Left renal cortex interstitium (tissue), 4 donors: ENCODE measurements around the gene SRL. TPM values are rescaled to one million over a fixed set of nuclear protein-coding genes. Genes with fewer than 3 reads are reported as not detected.
"Not testable (repeated sequence)": the region's sequence is repeated elsewhere in the genome, so short reads cannot be mapped to it uniquely, and the experiment has no call there.

ENCODE experiments used
- DNase-seq, 4 donors: peaks; one replicate each; pipeline ENCODE4 v3.0.0-alpha.2; 2013; ENCODE audit warnings: low read depth in 4 of 4, low spot score in 2 of 4, missing footprints in 1 of 4
- polyA plus RNA-seq, 4 donors: library from polyadenylated mRNA; unstranded; fragments of 120-200 nt; gene quantifications; one replicate each; pipeline ENCODE4 v1.2.1, GENCODE V29; 2013; ENCODE audit not compliant: insufficient read length in 4 of 4

The SRL gene
- polyA plus RNA-seq, 4 donors, result 0.88 to 1.6 (median 1.1) TPM

DNA sequence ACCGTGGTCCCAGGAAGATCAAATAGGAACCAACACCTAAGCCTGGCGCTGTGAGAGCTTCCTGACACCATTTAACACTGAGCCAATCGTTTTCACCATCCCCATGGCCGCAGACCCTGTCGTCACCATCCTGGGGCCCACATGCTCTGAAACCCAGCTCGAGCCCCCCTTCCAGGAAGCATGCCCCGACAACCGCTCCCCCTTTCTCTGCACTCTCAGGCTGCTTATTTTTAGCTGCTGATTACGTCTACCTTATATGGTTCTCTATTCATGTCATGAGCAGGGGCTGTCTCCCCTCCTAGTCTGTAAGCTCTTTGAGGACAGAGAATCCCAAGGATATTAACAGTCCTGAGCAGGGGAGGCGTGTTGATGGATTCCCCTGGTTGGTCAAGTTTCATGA lies 10.5 kb downstream of the SRL start:
- no peak for DNase-seq

DNA sequence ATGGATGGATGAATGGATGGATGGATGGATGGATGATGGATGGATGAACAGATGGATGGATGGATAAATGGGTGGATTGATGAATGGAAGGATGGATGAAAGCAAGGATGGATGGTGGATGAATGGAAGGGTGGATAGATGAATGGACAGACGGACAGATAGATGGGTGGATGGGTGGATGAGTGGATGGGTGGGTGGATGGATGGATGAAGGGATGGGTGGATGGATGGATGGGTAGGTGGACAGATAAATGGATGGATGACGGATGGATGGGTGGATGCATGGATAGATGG lies 14.9 kb downstream of the SRL start:
- DNase-seq, result no peak

DNA sequence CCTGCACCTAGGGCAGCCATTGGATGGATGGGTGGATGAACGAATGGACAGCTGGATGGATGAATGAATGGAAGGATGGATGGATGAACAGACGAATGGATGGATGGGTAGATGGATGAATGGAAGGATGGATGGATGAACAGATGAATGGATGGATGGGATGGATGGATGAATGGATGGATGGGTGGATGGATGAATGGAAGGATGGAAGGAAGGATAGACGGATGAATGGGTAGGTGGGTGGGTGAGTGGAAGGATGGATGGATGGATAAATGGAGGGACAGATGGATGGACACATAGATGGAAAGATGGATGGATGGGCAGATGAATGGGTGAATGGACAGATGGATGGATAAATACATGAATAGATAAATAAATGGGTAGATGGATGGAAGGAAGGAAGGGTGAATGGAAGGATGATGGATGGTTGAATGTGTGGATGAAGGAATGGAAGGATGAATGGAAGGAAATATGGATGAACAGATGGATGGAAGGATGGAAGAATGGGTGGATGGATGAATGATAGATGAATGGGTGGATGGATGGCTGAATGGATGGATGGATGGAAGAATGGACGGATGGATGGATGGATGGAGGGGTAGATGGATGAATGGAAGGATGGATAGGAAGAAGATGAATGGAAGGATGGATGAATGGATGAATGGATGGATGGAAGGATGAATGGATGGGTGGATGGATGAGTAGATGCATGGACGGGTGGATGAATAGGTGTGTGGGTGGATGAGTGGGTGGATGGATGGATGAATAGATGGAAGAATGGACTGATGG lies 15.4 kb downstream of the SRL start:
- no peak for DNase-seq

DNA sequence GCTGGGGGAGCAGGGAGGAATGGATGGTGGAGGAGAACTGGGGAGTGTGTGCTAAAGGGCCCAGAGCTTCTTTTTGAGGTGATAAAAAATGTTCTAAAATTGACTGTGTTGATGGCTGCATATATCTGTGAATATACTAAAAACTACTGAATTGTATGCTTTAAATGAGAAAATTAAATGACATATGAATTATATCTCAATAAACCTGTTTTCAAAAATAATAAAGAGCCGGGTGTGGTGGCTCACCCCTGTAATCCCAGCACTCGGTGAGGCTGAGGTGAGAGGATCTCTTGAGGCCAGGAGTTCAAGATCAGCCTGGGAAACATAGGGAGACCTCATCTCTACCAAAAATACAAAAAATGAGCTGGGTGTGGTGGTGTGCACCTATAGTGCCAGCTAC lies 16.8 kb downstream of the SRL start:
- no peak for DNase-seq

DNA sequence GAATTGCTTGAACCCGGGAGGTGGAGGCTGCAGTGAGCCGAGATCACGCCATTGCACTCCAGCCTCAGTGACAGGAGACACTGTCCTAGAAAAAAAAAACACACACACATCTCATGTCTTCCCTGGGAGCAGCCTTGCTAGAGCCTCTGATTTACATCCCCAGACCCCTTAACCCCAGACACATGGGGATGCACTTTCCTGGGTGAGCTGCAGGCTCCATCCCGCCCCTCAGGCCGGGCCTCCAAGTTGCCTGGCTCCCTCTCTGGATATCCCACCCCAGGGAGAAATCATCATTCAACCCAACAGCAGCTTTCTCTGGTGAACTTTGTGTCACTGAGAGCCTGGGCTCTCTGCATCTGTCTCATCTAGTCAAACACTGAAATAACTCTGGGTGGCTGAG lies 21.5 kb downstream of the SRL start:
- DNase-seq, result no peak

DNA sequence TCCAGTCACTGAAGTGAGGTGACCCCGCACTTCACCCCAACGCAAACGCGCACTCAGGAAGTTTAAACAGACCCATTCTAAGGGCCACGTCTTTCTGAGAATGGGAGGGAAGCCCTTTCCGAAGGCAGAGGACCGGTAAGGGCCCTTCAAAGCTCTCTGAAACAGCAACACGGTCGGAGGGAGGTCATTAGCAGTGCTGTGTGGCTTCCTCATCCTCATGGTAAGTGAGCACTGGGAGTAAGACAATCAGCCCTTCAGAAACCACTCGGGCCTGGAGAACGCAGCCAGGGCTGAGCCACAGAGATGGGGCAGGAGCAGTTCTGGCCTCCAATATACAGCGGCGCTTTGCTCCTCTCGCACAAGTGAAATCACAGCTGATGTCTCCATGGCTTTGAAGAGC lies 23.7 kb downstream of the SRL start:
- DNase-seq, result no peak

DNA sequence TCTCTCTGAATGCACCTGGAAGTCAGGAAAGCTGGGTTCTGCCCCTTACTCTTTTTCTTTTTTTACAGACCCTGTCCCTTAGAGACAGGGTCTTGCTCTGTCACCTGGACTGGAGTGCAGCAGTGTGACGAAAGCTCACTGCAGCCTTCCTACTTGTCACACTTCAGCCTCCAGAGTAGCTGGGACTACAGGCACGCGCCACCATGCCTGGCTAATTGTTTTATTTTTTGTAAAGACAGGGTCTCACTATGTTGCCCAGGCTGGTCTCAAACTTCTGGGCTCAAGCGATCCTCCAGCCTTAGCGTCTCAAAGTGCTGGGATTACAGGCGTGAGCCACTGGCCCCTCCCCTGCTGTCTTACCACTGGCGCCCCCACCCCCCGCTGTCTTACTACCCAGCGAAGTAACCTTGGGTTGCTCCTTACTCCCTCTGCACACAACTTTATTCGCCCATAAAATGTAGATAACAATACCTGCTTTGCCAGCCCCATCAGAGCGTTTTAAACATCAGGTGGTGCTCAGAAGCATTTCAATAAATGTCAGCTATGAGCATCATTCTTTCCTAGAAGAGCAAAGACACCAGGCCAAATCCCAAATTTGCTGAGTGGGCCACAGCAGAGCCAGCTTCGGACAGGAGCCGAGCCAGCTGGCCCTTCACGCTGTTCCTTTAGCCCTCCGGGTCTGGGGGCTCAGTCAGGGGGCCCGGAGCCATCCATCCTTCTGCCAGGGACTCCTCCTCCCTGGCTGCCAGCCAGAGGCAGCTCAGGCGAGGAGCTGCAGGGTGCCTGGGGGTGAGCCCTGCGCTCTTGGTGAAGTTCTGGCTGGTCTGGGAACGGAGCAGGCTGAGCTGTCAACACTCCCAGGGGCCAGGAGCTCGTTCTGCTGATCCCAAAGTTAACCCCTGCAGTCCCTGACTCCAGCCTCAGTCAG lies 24.4 kb downstream of the SRL start:
- DNase-seq, result no peak

DNA sequence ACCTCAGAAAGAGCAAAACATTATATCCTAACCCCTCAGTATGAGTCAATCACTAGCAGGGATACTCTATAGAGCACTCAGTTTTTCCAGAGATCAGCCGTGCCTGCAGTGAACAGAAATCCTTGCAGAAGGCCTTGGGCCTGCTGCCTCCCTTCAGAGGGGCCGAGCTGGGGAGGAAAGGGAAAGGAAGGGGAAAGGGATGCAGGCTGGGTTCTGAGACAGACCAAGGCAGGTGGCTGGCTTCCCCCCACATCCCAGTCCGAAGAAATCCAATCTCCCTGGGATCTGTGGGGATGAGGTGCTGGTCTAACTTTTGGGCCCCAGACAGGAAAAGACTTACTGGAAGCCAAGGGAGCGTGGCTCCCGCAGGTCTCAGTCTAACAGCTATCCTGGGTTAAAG lies 25.3 kb downstream of the SRL start:
- no peak for DNase-seq

DNA sequence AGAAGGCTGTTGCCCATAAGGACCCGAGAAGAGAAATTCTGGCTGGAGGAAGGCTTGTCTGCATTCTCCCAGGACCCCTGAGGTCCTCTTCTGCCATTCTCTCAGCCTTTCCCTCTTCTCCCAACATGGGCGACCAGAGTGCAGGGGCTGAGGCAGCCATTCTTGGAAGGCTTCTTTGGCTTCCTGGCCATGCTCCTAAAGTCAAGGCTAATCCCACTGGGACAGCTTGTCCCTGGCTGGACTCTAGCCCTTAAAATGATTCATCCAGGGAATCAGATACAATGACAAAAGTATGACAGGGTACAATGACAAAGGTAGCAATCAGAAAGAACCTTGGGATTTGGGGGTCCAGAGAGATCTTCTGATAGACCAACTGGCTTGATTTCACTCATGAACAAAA lies 26.8 kb downstream of the SRL start:
- DNase-seq, result no peak

DNA sequence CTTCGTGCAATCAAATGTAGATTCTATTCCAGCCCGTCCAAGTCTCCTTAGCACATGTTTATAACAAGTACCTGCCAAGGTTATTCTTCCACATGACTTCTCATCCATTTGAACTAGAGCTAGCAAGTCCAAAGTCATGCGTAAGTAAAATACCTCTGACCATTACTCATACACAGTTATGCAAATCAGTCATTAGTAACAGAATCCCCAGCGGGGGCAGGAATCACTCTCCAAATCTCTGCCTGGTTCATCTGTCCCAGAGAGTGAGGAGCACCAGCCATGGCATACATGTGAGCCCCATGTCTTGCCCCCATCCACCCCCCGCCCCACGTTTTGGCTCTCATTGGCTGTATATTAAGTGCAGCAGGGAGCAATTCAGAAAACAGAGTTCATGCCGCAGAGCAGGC lies 27.7 kb downstream of the SRL start:
- DNase-seq, result peak in 1 of 4 donors; percentile 19

DNA sequence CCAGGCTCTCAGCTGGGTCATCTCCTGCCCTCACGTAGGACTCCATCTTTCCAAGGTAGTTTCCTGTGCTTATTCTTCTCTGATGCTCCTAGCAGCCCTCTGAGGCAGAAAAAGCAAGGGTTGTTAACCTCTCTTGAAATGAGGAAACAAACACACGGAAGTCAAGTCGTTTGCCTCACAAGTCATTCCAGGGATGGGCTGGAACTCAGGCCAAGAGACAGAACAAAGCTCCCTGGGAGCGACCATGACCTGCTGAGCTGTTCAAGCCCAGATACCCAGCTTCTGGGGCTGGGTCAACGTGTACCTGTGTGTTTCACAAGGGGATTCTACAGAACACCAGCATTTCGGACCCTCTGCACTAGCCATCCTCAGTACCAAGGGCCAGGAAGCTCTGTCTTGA lies 28.1 kb downstream of the SRL start:
- no peak for DNase-seq

DNA sequence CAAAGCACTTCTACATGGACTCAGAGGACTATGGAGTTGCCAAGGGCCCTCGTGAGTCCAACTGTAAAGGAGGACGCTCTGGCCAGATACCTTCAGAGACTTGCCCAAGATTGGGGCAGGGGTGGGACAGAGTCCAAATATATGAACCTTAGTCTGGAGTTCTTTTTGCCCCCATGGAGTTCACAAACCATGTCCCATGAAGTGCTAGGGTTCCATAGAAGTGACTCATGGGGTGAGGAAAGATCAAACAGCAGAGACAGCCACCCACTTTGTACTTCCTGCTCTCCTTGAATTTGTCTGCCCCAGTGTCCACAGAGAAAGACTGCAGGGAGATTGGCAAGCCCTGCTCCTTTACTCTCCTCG lies 29.0 kb downstream of the SRL start:
- DNase-seq, result no peak

DNA sequence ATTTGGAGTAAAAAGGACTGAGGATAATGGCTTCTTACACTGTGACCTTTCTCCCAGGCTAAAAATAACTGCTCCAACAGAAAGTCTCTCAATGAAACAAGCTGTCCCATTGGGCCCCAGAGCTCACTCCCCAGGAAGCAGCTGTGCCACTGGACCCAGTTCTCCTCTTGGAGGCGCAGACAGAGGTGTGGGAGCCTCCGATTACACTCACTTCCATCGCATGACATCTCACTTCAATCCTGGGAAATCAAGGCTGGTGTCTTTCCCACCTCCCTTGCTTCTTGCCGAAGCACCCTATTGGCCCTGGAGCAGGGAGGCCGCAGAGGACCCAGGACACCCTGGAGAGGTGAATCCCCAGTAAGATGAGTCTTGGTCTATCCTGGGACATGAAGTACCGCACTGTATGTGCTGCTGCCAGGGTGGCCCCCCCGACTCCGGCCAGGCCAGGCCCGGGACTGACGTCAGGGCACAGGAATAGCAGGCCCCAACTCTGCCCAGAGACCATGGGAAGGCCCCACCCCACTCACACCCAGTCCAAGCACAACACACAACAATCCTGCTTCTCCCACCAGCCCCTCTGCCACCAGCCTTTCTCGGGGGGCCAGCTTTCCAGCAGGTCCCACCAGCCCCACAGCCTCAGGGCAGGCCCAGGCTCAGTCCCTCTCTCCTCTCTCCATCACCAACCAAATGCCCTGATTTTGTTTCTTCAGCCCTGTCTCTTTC lies 29.5 kb downstream of the SRL start:
- DNase-seq, result no peak

DNA sequence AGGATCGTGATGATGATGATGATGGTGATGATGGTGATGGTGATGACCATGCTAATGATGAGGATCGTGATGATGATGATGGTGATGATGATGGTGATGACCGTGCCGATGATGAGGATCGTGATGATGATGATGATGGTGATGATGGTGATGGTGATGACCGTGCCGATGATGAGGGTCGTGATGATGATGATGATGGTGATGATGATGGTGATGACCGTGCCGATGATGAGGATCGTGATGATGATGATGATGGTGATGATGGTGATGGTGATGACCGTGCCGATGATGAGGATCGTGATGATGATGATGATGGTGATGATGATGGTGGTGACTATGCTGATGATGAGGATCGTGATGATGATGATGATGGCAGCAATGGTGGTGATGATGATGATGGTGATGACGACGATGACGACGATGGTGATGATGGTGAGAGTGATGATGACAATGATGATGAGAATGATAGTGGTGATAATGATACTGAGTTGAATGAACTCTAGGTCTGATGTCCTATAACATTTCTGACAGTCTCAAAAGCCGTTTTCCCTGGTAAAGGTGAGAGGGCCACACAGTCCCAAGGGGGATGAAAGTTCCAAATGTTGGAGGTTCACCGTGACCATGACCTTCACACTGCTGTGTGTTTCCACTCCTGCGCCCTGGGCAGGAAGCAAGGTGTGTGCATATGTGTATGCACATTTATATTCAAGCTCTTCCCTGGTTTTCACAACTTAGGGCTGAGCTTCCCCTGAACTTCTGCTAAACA lies 30.3 kb downstream of the SRL start:
- not testable (repeated sequence) for DNase-seq

DNA sequence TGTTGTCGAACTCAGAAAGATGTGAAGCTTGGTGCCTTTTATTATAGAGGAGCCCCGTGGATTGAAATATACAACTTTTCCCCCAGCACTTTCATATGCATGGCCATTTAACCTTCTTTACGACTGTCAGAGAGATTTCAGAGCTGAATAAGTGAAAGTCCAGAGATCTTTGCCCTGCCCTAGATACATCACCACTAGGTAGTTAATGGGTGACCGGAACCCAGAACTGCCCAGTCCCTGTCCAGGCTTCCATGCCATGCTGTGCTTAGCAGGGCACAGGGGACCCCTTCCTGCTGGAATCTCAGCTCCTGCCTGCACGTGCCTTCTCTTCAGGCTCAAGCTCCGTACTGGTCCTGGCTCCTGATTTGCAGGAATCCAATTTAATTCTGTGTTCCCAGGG lies 32.2 kb downstream of the SRL start:
- DNase-seq, result no peak

DNA sequence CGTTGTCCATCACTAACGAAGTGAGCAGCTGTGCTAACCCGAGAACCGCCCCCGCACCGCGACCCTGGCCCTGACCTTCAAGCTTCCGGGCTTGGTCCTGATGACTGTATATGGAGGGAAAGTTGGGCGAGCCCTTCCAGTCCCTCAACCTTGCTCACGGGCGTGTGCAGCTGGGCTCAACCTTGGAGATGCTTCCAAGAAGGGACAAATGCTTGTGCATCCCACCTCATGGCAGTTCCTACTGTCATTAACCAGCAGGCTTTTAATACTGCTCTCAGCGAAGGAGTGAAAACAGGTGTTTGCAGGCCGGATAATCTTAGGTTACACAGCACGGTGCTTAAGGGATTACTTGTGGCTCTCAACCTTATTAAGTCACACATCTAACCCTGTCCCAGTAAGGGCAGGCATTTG lies 33.5 kb downstream of the SRL start:
- DNase-seq, result peak in 1 of 4 donors; percentile 21

DNA sequence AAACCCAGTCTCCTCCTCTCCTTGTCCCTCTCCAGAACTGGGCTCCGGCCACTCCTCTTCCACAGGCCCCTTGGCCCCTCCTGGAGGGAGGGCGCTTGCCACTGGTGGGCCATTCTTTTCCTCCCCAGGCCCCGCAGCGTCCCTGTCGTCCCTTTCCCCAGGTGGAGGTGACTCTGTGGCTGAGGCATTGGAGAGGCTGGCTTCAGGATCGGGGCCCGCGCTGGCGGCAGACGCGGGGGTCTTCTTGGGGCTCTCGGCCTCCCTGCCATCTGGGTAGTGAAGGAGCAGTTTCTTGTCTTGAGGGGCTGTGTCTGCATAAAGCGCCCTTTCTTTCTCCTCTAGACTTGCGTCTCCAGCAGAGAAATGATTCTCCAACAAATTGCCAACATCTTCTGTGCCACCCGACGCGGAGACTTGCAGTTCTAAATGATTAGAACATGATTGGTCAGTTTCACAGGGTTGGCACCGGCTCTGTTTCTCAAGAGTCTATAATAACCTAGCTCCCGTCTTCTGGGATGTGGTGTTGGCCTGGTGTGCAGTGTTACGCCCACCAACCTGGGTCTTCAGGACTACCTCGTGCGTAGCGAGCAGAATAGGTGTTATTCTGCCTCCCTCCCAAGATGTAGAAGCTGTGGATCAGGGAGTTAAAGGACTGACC lies 34.1 kb downstream of the SRL start:
- DNase-seq, result no peak

DNA sequence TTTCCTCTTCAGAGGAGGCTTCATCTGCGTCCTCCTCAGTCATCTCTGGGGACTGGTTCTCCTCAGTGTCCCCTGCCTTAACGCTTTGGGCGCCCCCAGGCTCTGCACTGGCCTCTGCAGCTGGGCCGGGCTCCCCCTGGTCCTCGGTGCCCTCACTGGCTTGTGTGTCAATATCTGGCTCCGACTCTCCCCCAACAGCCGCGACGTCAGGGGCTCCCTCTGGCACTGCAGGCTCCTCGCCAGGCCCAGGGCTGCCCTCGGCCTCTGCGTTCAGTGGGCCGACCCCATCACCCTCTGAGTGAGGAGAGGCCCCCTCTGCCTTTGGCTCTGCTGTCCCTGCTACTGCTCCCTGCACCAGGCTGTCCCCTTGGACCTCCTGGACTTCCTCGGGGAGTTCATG lies 34.7 kb downstream of the SRL start:
- no peak for DNase-seq

DNA sequence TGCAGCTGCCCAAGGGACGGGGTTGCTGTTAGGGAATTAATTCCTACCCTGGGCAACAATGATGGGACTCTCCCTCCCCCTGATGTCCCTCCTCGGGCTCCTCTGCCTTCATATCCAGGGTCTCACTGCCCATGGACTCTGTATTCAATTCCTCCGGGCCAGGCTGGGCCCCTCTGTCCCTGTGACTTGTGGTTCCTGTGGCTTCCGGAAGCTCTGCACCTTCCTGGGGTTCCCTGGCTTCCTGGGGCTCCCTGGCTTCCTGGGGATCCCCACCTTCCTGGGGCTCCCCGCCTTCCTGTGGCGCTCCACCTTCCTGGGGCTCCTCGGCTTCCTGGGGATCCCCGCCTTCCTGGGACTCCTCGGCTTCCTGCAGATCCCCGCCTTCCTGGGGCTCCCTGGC lies 35.2 kb downstream of the SRL start:
- no peak for DNase-seq

DNA sequence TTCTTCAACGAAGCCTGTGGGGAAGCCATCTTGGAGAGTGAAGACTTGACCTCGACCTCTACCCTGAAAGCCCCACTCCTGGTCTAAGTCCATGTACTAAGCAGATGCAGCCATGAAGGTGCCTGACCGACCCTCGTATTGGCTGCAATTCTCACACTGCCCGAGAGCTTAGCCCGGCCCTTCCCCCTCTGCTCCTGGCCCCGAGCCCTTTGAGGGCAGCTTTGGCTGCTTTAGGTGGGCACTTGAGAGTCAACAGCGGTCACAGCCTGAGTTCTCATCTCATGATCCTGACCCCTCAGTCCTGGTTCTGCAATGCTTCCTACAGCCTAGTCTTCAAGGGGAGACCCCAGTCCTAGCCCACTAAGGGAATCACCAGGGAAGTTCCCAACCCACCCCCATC lies 35.9 kb downstream of the SRL start:
- DNase-seq, result no peak
